ENCODE data around the gene MYZAP. TPM values are rescaled to one million over a fixed set of nuclear protein-coding genes. Genes with fewer than 3 reads are reported as not detected.

Gene MYZAP
- total RNA-seq, 1 experiment from 2014 or later: not detected

- H3K27ac ChIP-seq: no peak overlapping the region
These were observed 139.2 kb downstream of the MYZAP start for GRCh38 chr15:57730876-57731275.

GRCh38 chr15:57731530-57732103 lies 139.9 kb downstream of the MYZAP start:
- Histone ChIP-seq H3K4me1 (replicated peaks) (no peaks in the 10 kb centered on the region; the same call in 1 of the 2 replicates), H3K9me3 (replicated peaks) (no peaks in the 10 kb centered on the region), H3K27me3 (replicated peaks) (no peaks in the 10 kb centered on the region), H3K4me3 (no peak overlapping the region), H3K27ac (no peak overlapping the region), H3K36me3 (no peaks in the 10 kb centered on the region)
- no peak for DNase-seq (ENCODE audit: low read depth in 1 of 2, low spot score in 2 of 2)

More at GRCh38 chr15:57730876-57731275, 139.2 kb downstream of the MYZAP start:
- no peak overlapping the region for H3K4me3 ChIP-seq
- no peaks in the 10 kb centered on the region for H3K36me3 ChIP-seq
- no peaks in the 10 kb centered on the region for H3K9me3 ChIP-seq (replicated peaks)
- no peaks in the 10 kb centered on the region for H3K27me3 ChIP-seq (replicated peaks)
- DNase-seq (ENCODE audit: low read depth in 1 of 2, low spot score in 2 of 2): no peak
- no peaks in the 10 kb centered on the region; the same call in 1 of the 2 replicates for H3K4me1 ChIP-seq (replicated peaks)

- no peak overlapping the region for H3K4me3 ChIP-seq
- peak; percentile 55 to 60 for DNase-seq (ENCODE audit: low read depth in 1 of 2, low spot score in 2 of 2)
These were observed 141.0 kb downstream of the MYZAP start for GRCh38 chr15:57732526-57733331.

GRCh38 chr15:57734860-57735259 lies 143.2 kb downstream of the MYZAP start:
- Histone ChIP-seq H3K4me3 (no peak overlapping the region), H3K36me3 (no peaks in the 10 kb centered on the region), H3K4me1 (replicated peaks) (no peaks in the 10 kb centered on the region; the same call in 1 of the 2 replicates), H3K27ac (no peak overlapping the region), H3K9me3 (replicated peaks) (no peaks in the 10 kb centered on the region), H3K27me3 (replicated peaks) (no peaks in the 10 kb centered on the region)
- DNase-seq (ENCODE audit: low read depth in 1 of 2, low spot score in 2 of 2): no peak

More at GRCh38 chr15:57732526-57733331, 141.0 kb downstream of the MYZAP start:
- H3K27ac ChIP-seq: no peak overlapping the region
- H3K27me3 ChIP-seq (replicated peaks): no peaks in the 10 kb centered on the region
- no peaks in the 10 kb centered on the region for H3K9me3 ChIP-seq (replicated peaks)
- no peaks in the 10 kb centered on the region for H3K36me3 ChIP-seq
- H3K4me1 ChIP-seq (replicated peaks): no peaks in the 10 kb centered on the region; the same call in 1 of the 2 replicates

Other genes with a start within 250 kb of the MYZAP start
- 3.2 and 3.8 TPM in 2 replicates for gene CGNL1, start 215.4 kb upstream of the MYZAP start, total RNA-seq (2014; rRNA removed; shearing (Covaris generic))
- gene POLR2M, start 114.8 kb downstream of the MYZAP start, total RNA-seq (2014; rRNA removed; shearing (Covaris generic)): 229 and 497 TPM in 2 replicates